K562 (cell line): ENCODE results near the gene ST6GALNAC6. TPM values are rescaled to one million over a fixed set of nuclear protein-coding genes. Genes with fewer than 3 reads are reported as not detected.

Experiments
- ATAC-seq: fragments of 200-7000 bp; cut with Tn5 transposase; 3 replicates; pipeline ENCODE4 v1.9.1; 2020; ENCODE audit warnings: moderate library complexity
- BruUV-seq: library from RNA; stranded (reverse); fragments of 400-500 nt; replicated peaks from 2 replicates; lab custom pipeline; 2021; lab: Mats Ljungman, UMichigan
- CTCF ChIA-PET: fragments of 300-600 bp; formaldehyde crosslinking; extraction: SDS; loops from one replicate; lab custom pipeline; 2021; ENCODE audit warnings: low intra/inter-chr PET ratio; lab: Yijun Ruan, JAX
- POLR2A ChIA-PET: fragments of 300-600, 350-650 bp; sonication (Branson Sonifier 250); formaldehyde crosslinking; extraction: SDS; loops from one replicate; lab custom pipeline; 2021; ENCODE audit warnings: antibody characterized with exemption, inconsistent platforms; lab: Yijun Ruan, JAX
- DNase-seq, 4 experiments: peaks; one replicate each; pipeline versions ENCODE4 v3.0.0 to v3.0.0-alpha.2; 2011 to 2018; ENCODE audit warnings: low spot score in 3 of 4, mixed read lengths in 3 of 4; ENCODE audit errors: extremely low read depth in 1 of 4
- FAIRE-seq: peaks from 2 replicates; lab custom pipeline; 2011; peaks lifted over from hg19 to GRCh38; lab: Jason Lieb, UNC
- H2AFZ ChIP-seq: 2 replicates; pipeline ENCODE4 v1.6.0; 2011; ENCODE audit warnings: low read depth, low read length, control low read depth, inconsistent platforms
- H3K27ac ChIP-seq: fragments of 200-600 bp; 3 replicates; pipeline ENCODE4 v1.8.0; 2011; ENCODE audit warnings: low read depth, mild to moderate bottlenecking, control low read depth, inconsistent platforms, low read length, moderate library complexity, mixed read lengths; ENCODE audit errors: extremely low read depth
- H3K27me3 ChIP-seq, 2 experiments: fragments of 300-600 bp in 1 of 2; 2 replicates in 1 of 2; 3 replicates in 1 of 2; pipeline versions ENCODE4 v1.6.0 to v1.8.0; 2011; ENCODE audit warnings: inconsistent platforms in 2 of 2, low read length in 2 of 2, mild to moderate bottlenecking in 1 of 2, mixed read lengths in 1 of 2, moderate library complexity in 1 of 2; ENCODE audit not compliant: control insufficient read depth in 2 of 2, insufficient read depth in 2 of 2
- H3K36me3 ChIP-seq: fragments of 300-600 bp; 3 replicates; pipeline ENCODE4 v1.8.0; 2011; ENCODE audit warnings: mild to moderate bottlenecking, low read length, inconsistent platforms; ENCODE audit not compliant: control insufficient read depth, insufficient read depth
- H3K4me1 ChIP-seq, 2 experiments: fragments of 200-600 bp in 1 of 2; replicated peaks in 1 of 2; 2 replicates in 1 of 2; 3 replicates in 1 of 2; pipeline versions ENCODE4 v1.5.1 to v1.8.0; 2011; ENCODE audit warnings: inconsistent platforms in 2 of 2, low read length in 2 of 2, mild to moderate bottlenecking in 1 of 2, mixed read lengths in 1 of 2, moderate library complexity in 1 of 2; ENCODE audit not compliant: control insufficient read depth in 2 of 2, insufficient read depth in 2 of 2
- H3K4me2 ChIP-seq: 2 replicates; pipeline ENCODE4 v1.6.1; 2011; ENCODE audit warnings: low read length, control low read depth, inconsistent platforms, mixed read lengths; ENCODE audit not compliant: insufficient read depth
- H3K4me3 ChIP-seq: fragments of 200-600 bp; sonication (generic), shearing (Covaris generic); 2 replicates; pipeline ENCODE4 v1.5.1; 2016; ENCODE audit warnings: control low read depth, inconsistent platforms
- H3K79me2 ChIP-seq: fragments of 200-600 bp; 3 replicates; pipeline ENCODE4 v1.8.0; 2011; ENCODE audit warnings: low read length, inconsistent platforms; ENCODE audit not compliant: control insufficient read depth, insufficient read depth
- H3K9ac ChIP-seq, 2 experiments: 2 replicates each; pipeline versions ENCODE4 v1.6.0 to v1.6.1; 2011; ENCODE audit warnings: low read depth in 2 of 2, low read length in 2 of 2, control low read depth in 1 of 2, inconsistent platforms in 1 of 2, mild to moderate bottlenecking in 1 of 2, mixed read lengths in 1 of 2; ENCODE audit not compliant: insufficient read depth in 1 of 2
- H3K9me1 ChIP-seq: one replicate; pipeline ENCODE4 v1.6.0; 2011; ENCODE audit warnings: inconsistent platforms, mild to moderate bottlenecking, low read length, moderate library complexity; ENCODE audit not compliant: control insufficient read depth, insufficient read depth
- H3K9me3 ChIP-seq: replicated peaks from 2 replicates; pipeline ENCODE4 v1.5.1; 2011; ENCODE audit warnings: low read depth, low read length, inconsistent platforms; ENCODE audit not compliant: control insufficient read depth, insufficient read depth
- H4K20me1 ChIP-seq: replicated peaks from 2 replicates; pipeline ENCODE4 v1.6.1; 2011; ENCODE audit warnings: low read length, inconsistent platforms, mixed read lengths; ENCODE audit not compliant: control insufficient read depth, insufficient read depth
- CBX1 ChIP-seq: sonication (generic); IDR thresholded peaks from 2 replicates; pipeline ENCODE4 v1.6.1; 2016; ENCODE audit warnings: antibody characterized with exemption, low read depth, mild to moderate bottlenecking
- CBX3 ChIP-seq, 2 experiments: IDR thresholded peaks; 1 replicate in 1 of 2; 2 replicates in 1 of 2; pipeline ENCODE4 v1.6.1; 2012; ENCODE audit warnings: inconsistent platforms in 2 of 2, low read length in 2 of 2, borderline replicate concordance in 1 of 2, control low read depth in 1 of 2
- CBX5 ChIP-seq: IDR thresholded peaks from 2 replicates; pipeline ENCODE4 v1.6.1; 2014; ENCODE audit warnings: low read depth, borderline replicate concordance
- SIRT6 ChIP-seq: IDR thresholded peaks from one replicate; pipeline ENCODE4 v1.6.1; 2012; ENCODE audit warnings: low read depth, mild to moderate bottlenecking, control low read depth, inconsistent platforms, low read length, moderate library complexity
- SIX5 ChIP-seq, 2 experiments: IDR thresholded peaks; 2 replicates each; pipeline ENCODE4 v1.6.1; 2011; ENCODE audit warnings: low read length in 2 of 2, borderline replicate concordance in 1 of 2, low read depth in 1 of 2, mild to moderate bottlenecking in 1 of 2, moderate library complexity in 1 of 2; ENCODE audit not compliant: insufficient read depth in 1 of 2
- TRIM28 ChIP-seq: fragments of 450-650 bp; IDR thresholded peaks from 2 replicates; pipeline ENCODE4 v1.6.1; 2017
- ZNF766 ChIP-seq: fragments of 200-800 bp; sonication (Bioruptor generic); conservative IDR thresholded peaks from 2 replicates; pipeline ENCODE4 v1.6.1; 2016; ENCODE audit warnings: missing genetic modification characterization, missing compliant biosample characterization
- WGBS: fragments of 100-300 bp; shearing (Covaris generic); methylation state at CpG from one replicate; pipeline ENCODE4 v1.1.6; 2016; ENCODE audit warnings: low coverage, mixed read lengths; ENCODE audit not compliant: insufficient coverage; ENCODE audit errors: missing lambda C conversion rate; 5-methylcytosine and 5-hydroxymethylcytosine counted together
- in situ Hi-C: fragments of 300-500 bp; cut with MboI; formaldehyde crosslinking; loops from 4 replicates; pipeline ENCODE4 v1.15.0; 2018; ENCODE audit warnings: inconsistent platforms, mixed read lengths
- intact Hi-C: fragments of 100-400 bp; cut with micrococcal nuclease; formaldehyde crosslinking; loops from 2 replicates; pipeline ENCODE4 v1.14.2; 2022
- polyA plus RNA-seq, 8 experiments: library from polyadenylated mRNA; depleted of rRNA in 4 of 8; stranded (reverse) in 5 of 8; unstranded in 3 of 8; fragments of >200 nt; fragmentation: Nextera tagmentation in 2 of 8; fragmentation: Illumina TruSeq in 1 of 8; extraction: Ambion mirVana in 2 of 8; extraction: Trizol in 1 of 8; gene quantifications; 2 replicates each; pipeline versions ENCODE4 v1.2.1 to v1.2.3, GENCODE V29; 2011 to 2014; ENCODE audit warnings: inconsistent platforms in 1 of 8, missing spikeins in 1 of 8
- total RNA-seq, 7 experiments: library from RNA; depleted of rRNA in 6 of 7; stranded (reverse); fragments of >200 nt in 6 of 7; fragmentation: Illumina TruSeq in 2 of 7; extraction: Trizol in 2 of 7; gene quantifications; 2 replicates each; pipeline versions ENCODE4 v1.2.1 to v1.2.3, GENCODE V29; 2011 to 2021; ENCODE audit warnings: low replicate concordance in 1 of 7

Gene ST6GALNAC6
- total and polyA plus RNA-seq, 9 of the 15 experiments (the other 6 are each of a cell fraction or from before 2014, with no cell fraction given) = 0.13 to 23.0 (median 14.5) TPM

GRCh38 chr9:127892831-127893230, 6.6 kb downstream of the ST6GALNAC6 start:
- ATAC-seq (no peak), FAIRE-seq (no peak)
- Histone ChIP-seq H3K9me3 (peaks cover 4% of the 10 kb centered on the region), H3K4me2 (no peak overlapping the region), H3K9me1 (no peaks in the 10 kb centered on the region), H3K79me2 (peaks cover 13% of the 10 kb centered on the region), H3K36me3 (peaks cover 79% of the 10 kb centered on the region), H3K4me3 (no peak overlapping the region), H3K27ac (no peak overlapping the region), H3K4me1 (peaks cover 0 to 23% of the 10 kb centered on the region in 2 experiments; a peak in 4 of 5 replicates), H4K20me1 (no peaks in the 10 kb centered on the region), H3K9ac (no peak overlapping the region), H2AFZ (no peak overlapping the region)
- 91% methylated on average over 6 of the region's 6 CpGs for WGBS
- intact Hi-C loops = no loop called here
- CTCF ChIA-PET = no interaction called here
- BruUV-seq = no TSS peak
- TF ChIP-seq SIRT6 (no peak), SIX5 (IDR thresholded peaks at IDR 0.05; ENCODE audit: borderline replicate concordance in 1 of 2, insufficient read depth in 1 of 2, low read depth in 1 of 2, low read length in 2 of 2) (no peak), CBX3 (IDR thresholded peaks at IDR 0.05; ENCODE audit: borderline replicate concordance in 1 of 2, low read length in 2 of 2) (peak in 1 of 2 experiments; percentile 89; a peak in 2 of 3 replicates), TRIM28 (peak; percentile 76; the same call in 1 of the 2 replicates), ZNF766 (0 out of 2 replicates have a peak, but pooled peaks have one; percentile 38), CBX1 (peak; percentile 93), CBX5 (peak; percentile 97)
- TF ChIP-seq, all 486 proteins: peak for 5
- DNase-seq = no peak
- no peaks in the 10 kb centered on the region for H3K27me3 ChIP-seq
- POLR2A ChIA-PET = interaction anchor here (0.6 to 1.1 kb wide), 2 partner anchors 8 to 48 kb away, joined by 3 read pairs; no protein-coding TSS in a partner anchor
- in situ Hi-C loops = no loop called here
